Inferior parietal cortex (tissue), 1 donor: ENCODE measurements around the gene OR5L1.

Source experiments
- DNase-seq: peaks from one replicate; pipeline ENCODE4 v3.0.0-alpha.2; 2016; ENCODE audit errors: extremely low spot score

Gene OR5L1

DNA sequence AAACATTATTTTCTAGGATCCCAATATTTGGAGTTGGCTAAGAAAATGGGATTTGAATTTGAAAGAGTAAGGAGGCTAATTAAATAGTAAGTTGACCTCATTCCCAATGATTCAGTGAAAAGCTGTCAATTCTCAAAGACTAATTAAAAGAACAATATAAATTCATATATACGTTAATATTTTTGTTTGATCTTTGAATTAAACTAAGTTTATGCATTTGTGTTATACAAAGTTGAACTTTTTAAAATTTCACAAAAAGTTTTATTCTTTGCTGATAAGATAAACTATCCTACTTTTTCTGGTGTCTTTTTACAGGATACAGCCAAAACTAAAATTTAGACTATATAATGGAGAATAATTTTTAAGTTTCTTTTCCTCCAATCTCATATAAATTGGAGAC is at the start of gene OR5L1:
TSS of gene OR5L1 (plus strand) at position 301 of the 400 bp plus-strand sequence. CDS start 100 bp downstream, outside the sequence.
- DNase-seq = no peak

DNA sequence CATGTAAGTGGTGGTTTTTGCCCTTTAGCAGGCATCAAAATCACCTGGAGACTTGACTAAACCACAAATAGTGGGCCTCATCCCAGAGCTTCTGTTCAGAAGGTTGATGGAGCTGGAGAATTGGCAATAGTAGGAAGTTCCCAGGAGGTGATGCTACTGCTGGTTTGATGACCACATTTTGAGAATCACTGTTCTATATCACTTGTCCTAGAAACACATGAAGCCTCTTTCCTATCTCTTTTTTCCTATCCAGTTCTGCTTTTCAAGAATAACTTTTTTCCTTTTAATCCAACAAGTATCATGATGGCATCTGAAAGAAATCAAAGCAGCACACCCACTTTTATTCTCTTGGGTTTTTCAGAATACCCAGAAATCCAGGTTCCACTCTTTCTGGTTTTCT is 38.0 kb upstream of the OR5L1 start, which contains the start of gene OR5D13:
TSS of gene OR5D13 (plus strand) at position 301 of the 400 bp plus-strand sequence. CDS start at position 301, 0 bp downstream.
- DNase-seq = no peak

DNA sequence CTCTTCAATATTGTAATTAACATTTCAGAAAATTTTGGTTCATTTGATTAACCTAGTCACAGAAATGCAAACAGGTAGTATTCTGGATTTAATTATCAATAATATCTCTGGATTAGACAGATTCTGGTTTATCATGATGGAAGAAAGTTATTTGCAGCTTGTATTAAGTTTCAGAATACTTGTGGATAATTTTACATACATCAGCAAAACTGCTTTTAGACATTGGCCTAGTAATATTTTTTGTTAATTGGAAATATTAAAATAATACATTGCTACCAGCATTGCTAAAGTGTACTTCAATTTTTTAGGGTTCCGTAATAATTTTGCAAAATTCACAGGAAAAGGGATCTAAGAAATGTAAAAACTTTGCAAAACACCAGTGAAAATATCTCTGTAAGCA is 19.6 kb upstream of the OR5L1 start:
- no peak for DNase-seq

DNA sequence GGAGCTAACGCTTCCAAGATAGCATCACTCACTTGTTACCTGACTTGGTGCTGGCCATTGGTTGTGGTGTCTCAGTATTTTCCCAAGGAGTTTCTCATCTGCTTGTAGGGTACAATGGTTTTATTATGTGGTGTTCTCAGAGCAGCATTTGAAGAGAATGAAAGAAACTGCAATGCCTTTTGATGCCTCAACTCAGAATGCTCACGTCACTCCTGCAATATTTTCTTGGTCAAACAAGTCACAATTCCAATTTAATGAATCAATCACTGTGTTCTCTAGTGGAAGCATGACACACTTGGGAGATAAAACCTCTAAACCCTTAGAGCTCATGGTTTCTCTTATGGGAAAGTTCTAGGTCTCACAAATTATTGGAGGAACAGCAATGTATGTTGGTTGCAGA is 17.8 kb upstream of the OR5L1 start:
- DNase-seq = no peak

DNA sequence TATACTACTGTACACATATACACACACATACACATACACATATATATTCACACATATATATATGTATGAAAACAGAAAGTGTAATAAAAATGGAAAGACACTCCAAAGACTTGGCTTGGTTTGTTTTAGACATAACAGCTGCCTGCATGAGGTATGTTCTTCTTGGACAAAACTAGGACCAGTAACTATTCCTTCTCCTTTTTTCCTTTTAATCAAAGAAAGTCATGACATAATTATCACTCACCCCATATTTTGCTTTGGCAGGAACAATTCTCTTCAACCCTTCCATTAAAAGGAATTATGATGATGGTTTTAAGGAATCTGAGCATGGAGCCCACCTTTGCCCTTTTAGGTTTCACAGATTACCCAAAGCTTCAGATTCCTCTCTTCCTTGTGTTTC is 15.9 kb upstream of the OR5L1 start, which contains the start of gene OR5D14:
TSS of gene OR5D14 (plus strand) at position 301 of the 400 bp plus-strand sequence. CDS start at position 301, 0 bp downstream.
- DNase-seq = no peak

DNA sequence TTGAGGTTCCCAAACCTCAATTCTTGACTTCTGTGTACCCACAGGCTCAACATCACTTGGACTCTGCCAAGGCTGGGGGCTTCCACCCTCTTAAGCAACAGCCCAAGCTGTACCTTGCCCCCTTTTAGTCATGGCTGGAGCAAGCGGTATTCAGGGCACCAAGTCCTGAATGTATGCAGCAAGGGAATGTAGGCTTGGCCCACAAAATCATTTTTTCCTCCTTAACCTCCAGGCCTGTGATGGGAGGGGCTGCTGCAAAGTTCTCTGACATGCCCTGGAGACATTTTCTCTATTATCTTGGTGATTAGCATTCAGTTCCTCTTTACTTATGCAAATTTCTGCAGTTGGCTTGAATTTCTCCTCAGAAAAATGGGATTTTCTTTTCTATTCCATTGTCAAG is 4.9 kb upstream of the OR5L1 start:
- DNase-seq = no peak

DNA sequence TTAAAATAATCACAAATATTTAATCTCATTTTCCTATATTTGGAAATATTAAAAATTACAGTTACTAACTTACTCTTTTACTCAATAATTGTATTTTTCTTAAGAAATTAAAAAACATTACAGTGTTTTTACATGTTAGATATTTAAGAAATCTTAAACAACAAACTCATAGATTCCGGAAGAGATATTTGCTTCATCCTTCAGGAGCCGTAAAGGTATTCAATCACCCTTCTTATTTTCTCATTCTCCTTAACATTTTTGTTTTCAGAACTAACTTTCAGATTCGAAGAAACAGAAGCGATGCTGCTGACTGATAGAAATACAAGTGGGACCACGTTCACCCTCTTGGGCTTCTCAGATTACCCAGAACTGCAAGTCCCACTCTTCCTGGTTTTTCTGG is 8.2 kb downstream of the OR5L1 start, which contains the start of gene OR5D18:
TSS of gene OR5D18 (plus strand) at position 301 of the 400 bp plus-strand sequence. CDS start at position 301, 0 bp downstream.
- DNase-seq = no peak

DNA sequence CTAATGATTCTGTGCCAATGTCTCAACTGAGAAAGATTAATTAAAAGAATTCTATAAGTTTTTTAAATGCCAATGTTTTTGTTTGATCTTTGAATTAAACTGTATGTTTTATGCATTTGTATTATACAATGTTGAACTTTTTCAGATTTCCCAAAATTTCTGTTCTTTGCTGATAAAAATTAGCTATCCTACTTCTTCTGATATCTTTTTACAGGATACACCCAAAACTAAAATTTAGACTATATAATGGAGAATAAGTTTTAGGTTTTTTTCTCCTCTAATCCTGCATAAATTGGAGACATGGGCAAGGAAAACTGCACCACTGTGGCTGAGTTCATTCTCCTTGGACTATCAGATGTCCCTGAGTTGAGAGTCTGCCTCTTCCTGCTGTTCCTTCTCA is 15.8 kb downstream of the OR5L1 start, which contains the start of gene OR5L2:
TSS of gene OR5L2 (plus strand) at position 301 of the 400 bp plus-strand sequence. CDS start at position 301, 0 bp downstream.
- DNase-seq = no peak

DNA sequence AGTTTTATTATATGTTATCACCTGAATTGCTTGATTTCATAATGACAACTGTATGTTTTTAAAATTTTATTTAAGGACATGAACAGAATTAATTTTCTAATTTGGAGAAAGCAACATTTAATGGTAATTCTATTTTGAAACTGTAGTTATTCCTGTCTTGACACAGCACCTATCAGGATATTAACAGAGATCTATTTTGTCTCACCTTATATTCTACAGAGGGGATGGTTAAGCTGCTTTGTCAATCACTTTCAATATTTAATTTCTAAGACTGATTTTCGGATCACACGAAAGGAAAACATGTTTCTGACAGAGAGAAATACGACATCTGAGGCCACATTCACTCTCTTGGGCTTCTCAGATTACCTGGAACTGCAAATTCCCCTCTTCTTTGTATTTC is 27.3 kb downstream of the OR5L1 start, which contains the start of gene OR5D16:
TSS of gene OR5D16 (plus strand) at position 301 of the 400 bp plus-strand sequence. CDS start at position 301, 0 bp downstream.
- no peak for DNase-seq

DNA sequence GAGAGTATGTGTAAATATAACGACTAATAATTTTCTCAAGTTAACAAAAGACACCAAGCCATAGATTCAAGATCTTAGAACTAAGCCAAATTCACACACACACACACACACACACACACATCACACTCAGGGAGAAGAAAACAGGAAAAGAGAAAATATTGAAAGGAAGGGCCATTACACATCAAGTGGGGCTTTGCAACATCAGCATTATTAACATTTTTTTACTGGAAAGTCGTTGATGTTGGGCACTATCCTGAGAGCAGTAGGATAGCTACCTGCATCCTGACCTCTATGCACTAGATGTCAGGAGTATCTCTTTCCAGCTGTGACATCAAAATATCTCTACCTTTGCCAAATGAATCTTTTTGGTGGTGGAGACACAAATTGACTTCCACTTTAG is 36.3 kb downstream of the OR5L1 start:
- no peak for DNase-seq

DNA sequence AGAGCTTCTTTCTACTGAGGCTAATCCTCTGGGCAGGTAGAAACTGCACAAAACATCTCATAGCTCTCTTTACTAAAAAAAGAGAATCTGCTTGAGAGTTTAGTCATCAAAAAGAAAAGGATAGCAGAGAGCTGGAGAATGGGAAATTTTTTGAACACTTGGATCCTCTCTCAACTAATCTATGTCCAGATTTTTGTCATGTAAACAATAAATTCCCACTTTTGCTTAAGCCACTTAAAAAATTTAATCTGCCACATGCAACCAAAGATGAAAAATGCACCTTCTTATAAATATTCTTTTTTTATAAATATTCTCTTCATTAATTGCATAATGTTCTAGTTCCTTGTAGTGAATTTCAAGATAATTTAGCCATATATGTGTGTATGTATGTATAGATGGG is 37.9 kb downstream of the OR5L1 start:
- no peak for DNase-seq

DNA sequence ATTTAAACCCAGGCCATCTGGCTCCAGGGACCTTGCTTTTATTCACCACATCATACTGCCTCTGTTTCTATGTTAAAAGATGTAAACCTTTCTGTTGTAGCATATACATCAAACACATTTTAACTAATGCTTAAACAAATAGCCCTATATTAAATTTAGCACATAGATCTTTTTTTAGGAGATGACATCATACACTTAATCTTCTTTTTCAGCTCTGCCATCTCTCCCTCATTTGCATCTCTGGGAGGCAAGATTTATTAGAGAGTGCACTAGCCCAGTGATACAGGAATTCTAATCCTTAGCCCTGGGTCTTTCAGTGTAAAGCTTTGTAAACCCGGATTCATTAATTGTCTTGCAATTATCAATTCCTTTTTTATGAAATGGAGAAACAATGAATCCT is 41.0 kb downstream of the OR5L1 start:
- no peak for DNase-seq

DNA sequence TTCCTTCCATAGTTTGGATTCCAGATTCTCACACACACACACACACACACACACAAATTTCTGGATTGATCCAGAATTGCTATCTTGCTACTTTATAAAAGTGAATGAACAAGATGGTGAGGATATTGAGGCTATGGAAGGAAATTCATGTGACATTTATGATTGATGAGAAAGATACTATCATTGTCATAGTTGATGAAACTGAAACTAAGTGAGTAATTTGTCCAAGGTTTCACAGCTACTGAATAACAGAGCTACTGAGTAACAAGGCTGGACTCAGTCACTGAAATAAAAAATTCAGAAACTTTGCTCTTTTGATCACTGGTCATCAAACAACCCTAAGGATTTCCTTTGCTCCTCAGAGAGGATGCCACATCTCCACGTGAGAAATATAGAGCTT is 43.5 kb downstream of the OR5L1 start:
- no peak for DNase-seq
